H1 (cell line): ENCODE measurements around the gene OSBPL3. TPM values are rescaled to one million over a fixed set of nuclear protein-coding genes. Genes with fewer than 3 reads are reported as not detected.

Experiments used
- CTCF ChIA-PET: fragments of 300-600 bp; sonication (Branson Sonifier 250); formaldehyde crosslinking; loops from one replicate; lab custom pipeline; 2021; ENCODE audit not compliant: partially characterized antibody; lab: Charles Lee
- POLR2A ChIA-PET: fragments of 300-600 bp; sonication (Branson Sonifier 250); formaldehyde crosslinking; loops from one replicate; lab custom pipeline; 2021; ENCODE audit warnings: inconsistent platforms; ENCODE audit not compliant: partially characterized antibody; lab: Charles Lee
- DNase-seq, 2 experiments: peaks; one replicate each; pipeline versions ENCODE4 v3.0.0 to v3.0.0-alpha.2; 2010 to 2022; ENCODE audit warnings: low spot score in 2 of 2, low read depth in 1 of 2, mixed read lengths in 1 of 2
- FAIRE-seq: peaks from 2 replicates; lab custom pipeline; 2011; peaks lifted over from hg19 to GRCh38; lab: Jason Lieb, UNC
- H2AFZ ChIP-seq: 2 replicates; pipeline ENCODE4 v1.8.1; 2012; ENCODE audit warnings: low read length, inconsistent platforms
- H2AK5ac ChIP-seq: 2 replicates; pipeline ENCODE4 v1.6.1; 2013; ENCODE audit warnings: low read depth, low read length
- H2BK120ac ChIP-seq: replicated peaks from 2 replicates; pipeline ENCODE3; 2013; ENCODE audit warnings: low read depth, low read length, inconsistent platforms
- H2BK12ac ChIP-seq: 2 replicates; pipeline ENCODE4 v1.6.1; 2013; ENCODE audit warnings: low read depth, low read length
- H2BK15ac ChIP-seq: 2 replicates; pipeline ENCODE4 v1.6.1; 2013; ENCODE audit warnings: low read length
- H2BK20ac ChIP-seq: 2 replicates; pipeline ENCODE4 v1.6.1; 2013; ENCODE audit warnings: low read length
- H2BK5ac ChIP-seq: 2 replicates; pipeline ENCODE4 v1.6.1; 2013; ENCODE audit warnings: low read depth, low read length
- H3K14ac ChIP-seq: 2 replicates; pipeline ENCODE4 v1.6.1; 2013; ENCODE audit warnings: inconsistent platforms; ENCODE audit not compliant: insufficient read length
- H3K18ac ChIP-seq: 2 replicates; pipeline ENCODE4 v1.6.1; 2013; ENCODE audit warnings: low read length; ENCODE audit errors: extremely low read depth
- H3K23ac ChIP-seq: 2 replicates; pipeline ENCODE4 v1.6.1; 2013; ENCODE audit warnings: inconsistent platforms; ENCODE audit not compliant: insufficient read length
- H3K23me2 ChIP-seq: 2 replicates; pipeline ENCODE4 v1.6.1; 2013; ENCODE audit warnings: low read depth, low read length
- H3K27ac ChIP-seq: 2 replicates; pipeline ENCODE4 v1.6.1; 2011; ENCODE audit warnings: low read depth, low read length, inconsistent platforms
- H3K27me3 ChIP-seq, 4 experiments: replicated peaks in 1 of 4; 1 replicate in 1 of 4; 2 replicates in 3 of 4; pipeline versions ENCODE4 v1.6.1 to v1.8.1; 2011 to 2013; ENCODE audit warnings: low read length in 3 of 4, mild to moderate bottlenecking in 3 of 4, inconsistent platforms in 2 of 4, mixed read lengths in 2 of 4, moderate library complexity in 1 of 4; ENCODE audit not compliant: control insufficient read depth in 3 of 4, insufficient read depth in 3 of 4; ENCODE audit errors: extremely low read depth in 1 of 4
- H3K36me3 ChIP-seq, 4 experiments: 2 replicates each; pipeline versions ENCODE4 v1.6.1 to v1.8.1; 2011 to 2013; ENCODE audit warnings: mild to moderate bottlenecking in 4 of 4, low read length in 3 of 4, moderate library complexity in 2 of 4, control low read depth in 1 of 4, inconsistent platforms in 1 of 4; ENCODE audit not compliant: insufficient read depth in 4 of 4, control insufficient read depth in 2 of 4
- H3K4ac ChIP-seq: replicated peaks from 2 replicates; pipeline ENCODE3; 2013; ENCODE audit warnings: low read length, low read depth, mixed read lengths, inconsistent platforms; ENCODE audit not compliant: insufficient read length
- H3K4me1 ChIP-seq, 4 experiments: replicated peaks in 1 of 4; 1 replicate in 1 of 4; 2 replicates in 3 of 4; pipeline versions ENCODE4 v1.6.1 to v1.8.1; 2011 to 2013; ENCODE audit warnings: low read length in 3 of 4, inconsistent platforms in 2 of 4, mixed read lengths in 1 of 4; ENCODE audit not compliant: insufficient read depth in 4 of 4, control insufficient read depth in 3 of 4
- H3K4me2 ChIP-seq, 2 experiments: 2 replicates each; pipeline versions ENCODE4 v1.6.1 to v1.8.1; 2011 to 2013; ENCODE audit warnings: low read depth in 2 of 2, low read length in 2 of 2, control low read depth in 1 of 2, inconsistent platforms in 1 of 2, mild to moderate bottlenecking in 1 of 2; ENCODE audit not compliant: insufficient read depth in 1 of 2
- H3K4me3 ChIP-seq, 4 experiments: fragments of 200-600, 300-600 bp in 1 of 4; sonication (generic), shearing (Covaris generic), sonication (Bioruptor Twin) in 1 of 4; 2 replicates each; pipeline versions ENCODE4 v1.5.1 to v1.8.1; 2011 to 2016; ENCODE audit warnings: low read length in 4 of 4, low read depth in 3 of 4, control low read depth in 2 of 4, inconsistent platforms in 2 of 4, mild to moderate bottlenecking in 2 of 4, mixed read lengths in 1 of 4, moderate library complexity in 1 of 4; ENCODE audit not compliant: insufficient read depth in 2 of 4; ENCODE audit errors: extremely low read depth in 1 of 4
- H3K56ac ChIP-seq: replicated peaks from 2 replicates; pipeline ENCODE3; 2013; ENCODE audit warnings: low read depth, mild to moderate bottlenecking, mixed read lengths, low read length, inconsistent platforms; ENCODE audit not compliant: insufficient read length
- H3K79me1 ChIP-seq: 2 replicates; pipeline ENCODE4 v1.6.1; 2013; ENCODE audit warnings: low read depth, low read length, control low read depth
- H3K79me2 ChIP-seq, 2 experiments: 2 replicates each; pipeline versions ENCODE4 v1.6.1 to v1.8.1; 2012 to 2013; ENCODE audit warnings: low read length in 2 of 2, mild to moderate bottlenecking in 2 of 2, inconsistent platforms in 1 of 2; ENCODE audit not compliant: insufficient read depth in 2 of 2, control insufficient read depth in 1 of 2
- H3K9ac ChIP-seq, 4 experiments: replicated peaks in 1 of 4; 1 replicate in 1 of 4; 2 replicates in 3 of 4; pipeline versions ENCODE4 v1.6.1 to v1.8.1; 2011 to 2013; ENCODE audit warnings: low read depth in 3 of 4, low read length in 3 of 4, control low read depth in 2 of 4, mild to moderate bottlenecking in 2 of 4, moderate library complexity in 2 of 4, inconsistent platforms in 1 of 4; ENCODE audit errors: extremely low read depth in 1 of 4
- H3K9me3 ChIP-seq, 2 experiments: 2 replicates each; pipeline versions ENCODE4 v1.6.1 to v1.8.1; 2012 to 2013; ENCODE audit warnings: mild to moderate bottlenecking in 2 of 2, moderate library complexity in 2 of 2, control low read depth in 1 of 2, inconsistent platforms in 1 of 2, low read depth in 1 of 2, low read length in 1 of 2, mixed read lengths in 1 of 2; ENCODE audit not compliant: insufficient read depth in 2 of 2
- H4K20me1 ChIP-seq, 2 experiments: replicated peaks in 1 of 2; 2 replicates each; pipeline versions ENCODE3 to v1.8.1; 2011 to 2013; ENCODE audit warnings: inconsistent platforms in 2 of 2, low read length in 2 of 2, mild to moderate bottlenecking in 1 of 2; ENCODE audit not compliant: insufficient read depth in 2 of 2, control insufficient read depth in 1 of 2
- H4K5ac ChIP-seq: 2 replicates; pipeline ENCODE4 v1.6.1; 2013; ENCODE audit warnings: low read length, low read depth, mixed read lengths, inconsistent platforms; ENCODE audit not compliant: insufficient read length
- H4K8ac ChIP-seq: 2 replicates; pipeline ENCODE4 v1.8.0; 2013; ENCODE audit warnings: mild to moderate bottlenecking, moderate library complexity, low read length, inconsistent platforms; ENCODE audit not compliant: insufficient read depth; ENCODE audit errors: extremely low read depth
- H4K91ac ChIP-seq: replicated peaks from 2 replicates; pipeline ENCODE3; 2013; ENCODE audit warnings: low read length, mixed read lengths, inconsistent platforms; ENCODE audit not compliant: insufficient read length
- CEBPB ChIP-seq: IDR thresholded peaks from 2 replicates; pipeline ENCODE4 v1.6.1; 2012; ENCODE audit warnings: low read depth, low read length
- CHD2 ChIP-seq: IDR thresholded peaks from 2 replicates; pipeline ENCODE4 v1.6.1; 2012; ENCODE audit warnings: low read length, improper control_type of control experiment
- CREB1 ChIP-seq: IDR thresholded peaks from 2 replicates; pipeline ENCODE4 v1.6.1; 2012; ENCODE audit warnings: inconsistent platforms
- EP300 ChIP-seq, 2 experiments: IDR thresholded peaks; 1 replicate in 1 of 2; 2 replicates in 1 of 2; pipeline ENCODE4 v1.6.1; 2011 to 2012; ENCODE audit warnings: low read depth in 2 of 2, low read length in 2 of 2, mild to moderate bottlenecking in 2 of 2, borderline replicate concordance in 1 of 2, inconsistent platforms in 1 of 2, moderate library complexity in 1 of 2
- FOSL1 ChIP-seq: IDR thresholded peaks from 2 replicates; pipeline ENCODE4 v1.6.1; 2011; ENCODE audit warnings: mild to moderate bottlenecking, low read depth, low read length, moderate library complexity; ENCODE audit not compliant: insufficient read depth
- HDAC6 ChIP-seq: IDR thresholded peaks from one replicate; pipeline ENCODE4 v1.7.1; 2012; ENCODE audit warnings: low read depth, mild to moderate bottlenecking, inconsistent platforms, low read length, moderate library complexity
- KDM1A ChIP-seq: fragments of 200-600, 300-600 bp; sonication (generic); IDR thresholded peaks from 2 replicates; pipeline ENCODE4 v1.7.1; 2016; ENCODE audit warnings: mild to moderate bottlenecking, low read length, borderline replicate concordance
- MAX ChIP-seq: IDR thresholded peaks from 2 replicates; pipeline ENCODE4 v1.6.1; 2012; ENCODE audit warnings: inconsistent platforms
- POLR2AphosphoS5 ChIP-seq: IDR thresholded peaks from 2 replicates; pipeline ENCODE4 v1.6.1; 2011; ENCODE audit warnings: low read depth, low read length
- RBBP5 ChIP-seq: IDR thresholded peaks from 2 replicates; pipeline ENCODE4 v1.7.1; 2012; ENCODE audit warnings: low read depth, mild to moderate bottlenecking, inconsistent platforms, low read length, moderate library complexity, borderline replicate concordance
- SIX5 ChIP-seq: IDR thresholded peaks from 2 replicates; pipeline ENCODE4 v1.6.1; 2011; ENCODE audit warnings: mild to moderate bottlenecking, low read depth, low read length
- SRF ChIP-seq: IDR thresholded peaks from 2 replicates; pipeline ENCODE4 v1.6.1; 2011; ENCODE audit warnings: mild to moderate bottlenecking, low read depth, low read length, moderate library complexity
- TEAD4 ChIP-seq: IDR thresholded peaks from 2 replicates; pipeline ENCODE4 v1.6.1; 2012; ENCODE audit warnings: low read depth, low read length, inconsistent platforms, mixed read lengths
- WGBS, 2 experiments: shearing (Covaris generic) in 1 of 2; methylation state at CpG; one replicate each; pipeline versions ENCODE4 v1.1.6 to v1.1.7; 2013 to 2015; ENCODE audit warnings: low lambda C conversion rate in 2 of 2, mixed read lengths in 2 of 2, inconsistent platforms in 1 of 2, low coverage in 1 of 2, missing lambda C conversion rate in 1 of 2; ENCODE audit not compliant: insufficient replicate concordance in 2 of 2, insufficient coverage in 1 of 2, insufficient read length in 1 of 2; ENCODE audit errors: extremely low coverage in 1 of 2, missing lambda C conversion rate in 1 of 2; 5-methylcytosine and 5-hydroxymethylcytosine counted together
- polyA plus RNA-seq, 7 experiments: library from polyadenylated mRNA; depleted of rRNA in 3 of 7; stranded (reverse) in 5 of 7; unstranded in 2 of 7; fragments of >200 nt in 5 of 7; fragments of 200-250 nt in 2 of 7; gene quantifications; 1 replicate in 5 of 7; 2 replicates in 1 of 7; 4 replicates in 1 of 7; pipeline versions ENCODE4 v1.2.1 to v1.2.3, GENCODE V29; 2011 to 2013; ENCODE audit warnings: missing spikeins in 2 of 7, mixed read lengths in 2 of 7
- total RNA-seq: library from RNA; stranded (reverse); fragmentation: NEBNext Ultra II Directional; extraction: Animal tissue kit (Norgen Biotek cat#: 25700); gene quantifications from 2 replicates; pipeline ENCODE4 v1.2.1, GENCODE V29; 2021

The OSBPL3 gene
- total and polyA plus RNA-seq, 2 of the 8 experiments (the other 6 are each of a cell fraction or from before 2014, with no cell fraction given): 2.8 to 13.9 TPM

- Histone ChIP-seq H3K27ac (no peak overlapping the region), H2BK5ac (no peak overlapping the region), H3K4me2 (no peak overlapping the region), H3K23ac (no peak overlapping the region), H4K20me1 (no peaks in the 10 kb centered on the region), H4K8ac (no peak overlapping the region), H2AK5ac (no peak overlapping the region), H4K91ac (no peak overlapping the region), H3K79me2 (no peaks in the 10 kb centered on the region), H3K4ac (no peak overlapping the region), H3K79me1 (no peaks in the 10 kb centered on the region), H3K27me3 (no peaks in the 10 kb centered on the region), H2BK15ac (no peak overlapping the region), H3K56ac (no peak overlapping the region), H3K4me3 (no peak overlapping the region), H2BK20ac (no peak overlapping the region), H3K18ac (no peak overlapping the region), H3K9ac (no peak overlapping the region), H3K9me3 (no peaks in the 10 kb centered on the region), H4K5ac (no peak overlapping the region), H3K4me1 (peaks cover 0 to 5% (median 0%) of the 10 kb centered on the region in 4 experiments; a peak in 1 of 7 replicates), H2BK12ac (no peak overlapping the region), H2BK120ac (no peak overlapping the region), H3K36me3 (no peaks in the 10 kb centered on the region), H3K14ac (no peak overlapping the region), H2AFZ (no peak overlapping the region), H3K23me2 (no peaks in the 10 kb centered on the region)
- DNase-seq: no peak
- FAIRE-seq: no peak
- ChIA-PET POLR2A (no interaction called here), CTCF (interaction anchor here (1.2 to 6.1 kb wide), 12 partner anchors 10 to 277 kb away, joined by 3 to 80 read pairs (median 4); partner anchors contain the start of gene OSBPL3)
- WGBS, 2 experiments: 97% methylated on average over 3 of the region's 3 CpGs; no CpG with 5 or more reads in 1 of the 2 experiments
- TF ChIP-seq HDAC6: no peak
- no peak for TF ChIP-seq CEBPB
- no peak for TF ChIP-seq KDM1A
- TF ChIP-seq POLR2AphosphoS5: no peak
- TF ChIP-seq EP300 (IDR thresholded peaks at IDR 0.05; ENCODE audit: borderline replicate concordance in 1 of 2, low read depth in 2 of 2, low read length in 2 of 2): no peak
- TF ChIP-seq MAX: no peak
- no peak for TF ChIP-seq SRF
- no peak for TF ChIP-seq CHD2
- no peak for TF ChIP-seq RBBP5
- no peak for TF ChIP-seq SIX5
- TF ChIP-seq CREB1: no peak
- no peak for TF ChIP-seq FOSL1
- TF ChIP-seq TEAD4: no peak
Observed at GRCh38 chr7:24821754-24822054, 158.3 kb downstream of the OSBPL3 start.
